ENCODE measurements around the gene RNU1-1.
A peak's percentile ranks its signal among the peaks of the same experiment; 100 is the strongest.
"Not testable (repeated sequence)": the region's sequence is repeated elsewhere in the genome, so short reads cannot be mapped to it uniquely, and the experiment has no call there.

Gene RNU1-1

DNA sequence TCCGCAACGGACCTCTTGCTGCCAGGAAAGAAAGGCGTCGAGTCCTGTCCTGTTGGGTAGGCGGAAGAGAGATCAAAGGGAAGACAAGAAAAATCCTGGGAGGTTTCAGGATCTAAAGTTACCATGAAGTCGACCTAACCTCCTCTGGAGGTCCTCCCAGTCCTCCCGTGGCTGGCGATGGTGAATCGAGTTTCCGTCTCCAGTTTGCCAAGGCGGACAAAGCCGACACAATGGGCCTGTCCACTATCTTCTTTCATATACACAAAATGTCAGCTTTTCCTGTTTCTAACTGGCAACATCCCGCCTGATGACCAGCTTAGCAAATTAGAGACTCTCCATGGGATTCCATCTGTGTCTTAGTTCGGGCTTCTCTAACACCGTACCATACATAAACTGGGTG is 22.7 kb upstream of the RNU1-1 start:
- H3K9ac ChIP-seq (ENCODE audit: low read length); H3K4me3 ChIP-seq (ENCODE audit: low read length); H3K27ac ChIP-seq (ENCODE audit: low read depth, low read length); H3K36me3 ChIP-seq (ENCODE audit: control insufficient read depth, insufficient read depth, low read length); H3K27me3 ChIP-seq (ENCODE audit: control insufficient read depth, insufficient read depth, low read length); H3K4me1 ChIP-seq (ENCODE audit: control insufficient read depth, insufficient read depth, low read length): not testable (repeated sequence)

- not testable (repeated sequence) for H3K36me3 ChIP-seq (ENCODE audit: control insufficient read depth, insufficient read depth, low read length); H3K4me3 ChIP-seq (ENCODE audit: low read length); H3K27ac ChIP-seq (ENCODE audit: low read depth, low read length); H3K4me1 ChIP-seq (ENCODE audit: control insufficient read depth, insufficient read depth, low read length); H3K9ac ChIP-seq (ENCODE audit: low read length); H3K27me3 ChIP-seq (ENCODE audit: control insufficient read depth, insufficient read depth, low read length)
These were observed 21.8 kb upstream of the RNU1-1 start for GRCh38 chr1:16535898-16536297.

- H3K9ac ChIP-seq (ENCODE audit: low read length); H3K27me3 ChIP-seq (ENCODE audit: control insufficient read depth, insufficient read depth, low read length); H3K36me3 ChIP-seq (ENCODE audit: control insufficient read depth, insufficient read depth, low read length); H3K4me3 ChIP-seq (ENCODE audit: low read length); H3K4me1 ChIP-seq (ENCODE audit: control insufficient read depth, insufficient read depth, low read length); H3K27ac ChIP-seq (ENCODE audit: low read depth, low read length): not testable (repeated sequence)
These were observed 21.4 kb upstream of the RNU1-1 start for GRCh38 chr1:16535487-16535886.

- not testable (repeated sequence) for H3K4me3 ChIP-seq (ENCODE audit: low read length); H3K9ac ChIP-seq (ENCODE audit: low read length); H3K27ac ChIP-seq (ENCODE audit: low read depth, low read length); H3K36me3 ChIP-seq (ENCODE audit: control insufficient read depth, insufficient read depth, low read length); H3K27me3 ChIP-seq (ENCODE audit: control insufficient read depth, insufficient read depth, low read length); H3K4me1 ChIP-seq (ENCODE audit: control insufficient read depth, insufficient read depth, low read length)
These were observed 20.9 kb upstream of the RNU1-1 start for GRCh38 chr1:16534829-16535456.

- peak overlapping the region; percentile 21 for H3K4me3 ChIP-seq (ENCODE audit: low read length)
- H3K4me1 ChIP-seq (ENCODE audit: control insufficient read depth, insufficient read depth, low read length); H3K27me3 ChIP-seq (ENCODE audit: control insufficient read depth, insufficient read depth, low read length); H3K36me3 ChIP-seq (ENCODE audit: control insufficient read depth, insufficient read depth, low read length); H3K27ac ChIP-seq (ENCODE audit: low read depth, low read length); H3K9ac ChIP-seq (ENCODE audit: low read length): not testable (repeated sequence)
These were observed 20.2 kb upstream of the RNU1-1 start for GRCh38 chr1:16534239-16534828.

- not testable (repeated sequence) for H3K4me3 ChIP-seq (ENCODE audit: low read length); H3K36me3 ChIP-seq (ENCODE audit: control insufficient read depth, insufficient read depth, low read length); H3K27ac ChIP-seq (ENCODE audit: low read depth, low read length); H3K4me1 ChIP-seq (ENCODE audit: control insufficient read depth, insufficient read depth, low read length); H3K9ac ChIP-seq (ENCODE audit: low read length); H3K27me3 ChIP-seq (ENCODE audit: control insufficient read depth, insufficient read depth, low read length)
These were observed 18.3 kb upstream of the RNU1-1 start for GRCh38 chr1:16532235-16532991.

- not testable (repeated sequence) for H3K9ac ChIP-seq (ENCODE audit: low read length); H3K4me1 ChIP-seq (ENCODE audit: control insufficient read depth, insufficient read depth, low read length); H3K4me3 ChIP-seq (ENCODE audit: low read length); H3K27me3 ChIP-seq (ENCODE audit: control insufficient read depth, insufficient read depth, low read length); H3K27ac ChIP-seq (ENCODE audit: low read depth, low read length); H3K36me3 ChIP-seq (ENCODE audit: control insufficient read depth, insufficient read depth, low read length)
These were observed 14.3 kb upstream of the RNU1-1 start for GRCh38 chr1:16528338-16528737.

GRCh38 chr1:16525769-16526168 is 11.7 kb upstream of the RNU1-1 start:
- H3K27ac ChIP-seq (ENCODE audit: low read depth, low read length); H3K27me3 ChIP-seq (ENCODE audit: control insufficient read depth, insufficient read depth, low read length); H3K9ac ChIP-seq (ENCODE audit: low read length); H3K4me3 ChIP-seq (ENCODE audit: low read length); H3K36me3 ChIP-seq (ENCODE audit: control insufficient read depth, insufficient read depth, low read length); H3K4me1 ChIP-seq (ENCODE audit: control insufficient read depth, insufficient read depth, low read length): not testable (repeated sequence)

- not testable (repeated sequence) for H3K4me1 ChIP-seq (ENCODE audit: control insufficient read depth, insufficient read depth, low read length); H3K36me3 ChIP-seq (ENCODE audit: control insufficient read depth, insufficient read depth, low read length); H3K9ac ChIP-seq (ENCODE audit: low read length); H3K4me3 ChIP-seq (ENCODE audit: low read length); H3K27ac ChIP-seq (ENCODE audit: low read depth, low read length); H3K27me3 ChIP-seq (ENCODE audit: control insufficient read depth, insufficient read depth, low read length)
These were observed 7.6 kb upstream of the RNU1-1 start for GRCh38 chr1:16521679-16522078.

- Histone ChIP-seq H3K4me3 (ENCODE audit: low read length) (no peak overlapping the region), H3K36me3 (ENCODE audit: control insufficient read depth, insufficient read depth, low read length) (no peaks in the 10 kb centered on the region), H3K27ac (ENCODE audit: low read depth, low read length) (no peak overlapping the region), H3K4me1 (ENCODE audit: control insufficient read depth, insufficient read depth, low read length) (no peaks in the 10 kb centered on the region), H3K27me3 (ENCODE audit: control insufficient read depth, insufficient read depth, low read length) (peaks cover 5% of the 10 kb centered on the region), H3K9ac (ENCODE audit: low read length) (no peak overlapping the region)
These were observed 7.2 kb upstream of the RNU1-1 start for GRCh38 chr1:16521288-16521583.

DNA sequence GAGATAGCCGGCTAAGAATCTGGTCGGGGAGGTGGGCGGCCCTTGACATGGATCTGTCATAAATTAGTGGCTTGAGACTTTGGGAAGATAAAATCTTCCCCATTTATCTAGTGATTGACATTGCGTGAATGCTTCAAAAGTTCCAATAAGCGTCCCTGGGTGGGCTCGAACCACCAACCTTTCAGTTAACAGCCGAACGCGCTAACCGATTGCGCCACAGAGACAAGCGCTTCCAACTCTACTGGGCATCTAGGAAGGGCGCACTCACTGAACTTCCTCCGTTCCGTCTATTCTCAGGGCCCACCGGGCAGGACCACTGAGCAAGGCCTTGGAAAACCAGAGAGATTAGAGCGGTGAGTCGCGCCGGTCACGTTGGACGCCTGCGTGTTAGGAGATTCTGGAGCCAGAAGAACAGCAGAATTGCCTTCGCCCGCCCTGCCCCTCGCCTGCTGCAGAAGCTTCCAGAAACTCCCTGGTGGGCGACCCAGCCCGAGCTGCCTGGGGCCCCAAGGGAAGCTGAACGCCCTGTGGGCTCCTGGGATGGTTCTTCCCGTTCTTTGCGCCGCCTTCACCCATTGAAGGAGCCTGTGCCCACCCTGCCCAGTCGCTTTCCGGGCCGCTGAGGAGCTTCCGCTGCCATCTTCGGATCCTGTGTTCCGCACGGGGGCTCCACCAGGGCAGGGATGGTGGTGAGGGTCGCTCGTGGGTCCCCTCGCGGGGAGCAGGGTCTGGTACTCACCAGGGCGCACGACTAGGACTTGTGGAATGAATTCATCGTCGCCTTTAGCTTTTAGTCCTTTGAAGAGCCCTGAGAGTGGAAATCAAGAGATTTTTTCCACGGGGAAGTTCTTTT is 6.6 kb upstream of the RNU1-1 start:
- not testable (repeated sequence) for H3K27ac ChIP-seq (ENCODE audit: low read depth, low read length); H3K27me3 ChIP-seq (ENCODE audit: control insufficient read depth, insufficient read depth, low read length); H3K9ac ChIP-seq (ENCODE audit: low read length); H3K36me3 ChIP-seq (ENCODE audit: control insufficient read depth, insufficient read depth, low read length); H3K4me1 ChIP-seq (ENCODE audit: control insufficient read depth, insufficient read depth, low read length); H3K4me3 ChIP-seq (ENCODE audit: low read length)

DNA sequence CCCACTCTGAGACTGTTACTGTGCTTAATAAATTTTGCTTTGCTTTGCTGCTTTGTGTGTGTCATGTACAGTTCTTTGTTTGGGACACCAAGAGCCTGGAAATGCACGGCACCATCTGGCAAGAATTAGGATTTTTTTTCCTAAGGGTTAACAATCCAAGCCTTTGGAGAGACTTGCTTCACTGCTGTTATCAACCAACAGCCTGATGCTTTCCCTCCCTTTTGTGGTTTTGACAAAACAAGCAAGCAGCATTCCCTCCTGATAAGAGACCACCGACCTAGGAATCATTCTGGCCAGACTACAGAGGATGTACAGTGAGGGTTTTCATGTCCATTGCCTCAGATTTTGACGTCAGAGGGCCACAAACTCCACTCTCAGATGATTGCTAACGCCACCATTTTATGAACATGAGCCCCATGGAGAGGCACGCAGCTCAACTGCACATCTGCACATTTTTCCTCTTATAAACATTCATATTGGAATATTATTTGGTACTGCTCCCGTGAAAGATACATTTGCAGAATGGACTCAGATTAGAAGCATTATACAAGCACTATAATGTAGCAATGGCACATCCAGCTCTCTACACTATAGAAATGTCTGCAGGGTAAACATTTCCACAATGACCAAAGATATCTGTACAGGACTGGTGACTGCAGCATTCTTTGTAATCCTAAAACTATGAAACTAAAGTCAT is 5.3 kb upstream of the RNU1-1 start:
- H3K27ac ChIP-seq (ENCODE audit: low read depth, low read length); H3K4me1 ChIP-seq (ENCODE audit: control insufficient read depth, insufficient read depth, low read length); H3K27me3 ChIP-seq (ENCODE audit: control insufficient read depth, insufficient read depth, low read length); H3K36me3 ChIP-seq (ENCODE audit: control insufficient read depth, insufficient read depth, low read length); H3K4me3 ChIP-seq (ENCODE audit: low read length); H3K9ac ChIP-seq (ENCODE audit: low read length): not testable (repeated sequence)

Measured in rectal smooth muscle tissue (tissue), 1 donor.